Fibroblast of skin of back (primary cell): ENCODE measurements around the gene KLHDC3.
"Not testable (repeated sequence)": the region's sequence is repeated elsewhere in the genome, so short reads cannot be mapped to it uniquely, and the experiment has no call there.

Experiments used
- DNase-seq: peaks from one replicate; pipeline ENCODE4 v3.0.0-alpha.2; 2013

The KLHDC3 gene

GRCh38 chr6:42989923-42990322 lies 24.1 kb upstream of the KLHDC3 start:
- no peak for DNase-seq

GRCh38 chr6:42993445-42993844 lies 20.6 kb upstream of the KLHDC3 start:
- DNase-seq, result peak; percentile 17

- no peak for DNase-seq
Measured at GRCh38 chr6:42996513-42996912, 17.5 kb upstream of the KLHDC3 start.

- DNase-seq, result not testable (repeated sequence)
Measured at GRCh38 chr6:42998205-42998604, 15.8 kb upstream of the KLHDC3 start.

GRCh38 chr6:43001843-43002242 lies 12.2 kb upstream of the KLHDC3 start:
- no peak for DNase-seq

GRCh38 chr6:43005844-43006243 lies 8.2 kb upstream of the KLHDC3 start:
- DNase-seq, result no peak

- DNase-seq, result no peak
Measured at GRCh38 chr6:43006251-43006650, 7.8 kb upstream of the KLHDC3 start.

GRCh38 chr6:43007126-43007525 lies 6.9 kb upstream of the KLHDC3 start:
- DNase-seq, result no peak

GRCh38 chr6:43009124-43009523 lies 4.9 kb upstream of the KLHDC3 start:
- peak; percentile 36 for DNase-seq

GRCh38 chr6:43011207-43011606 lies 2.8 kb upstream of the KLHDC3 start:
- no peak for DNase-seq

- no peak for DNase-seq
Measured at GRCh38 chr6:43012364-43012763, 1.7 kb upstream of the KLHDC3 start.

- DNase-seq, result peak; percentile 17
Measured at GRCh38 chr6:43013097-43013842, 779 bp upstream of the KLHDC3 start.

- peak; percentile 53 for DNase-seq
Measured at GRCh38 chr6:43014434-43014909, 423 bp downstream of the KLHDC3 start.

- DNase-seq, result no peak
Measured at GRCh38 chr6:43016176-43016942, 2.3 kb downstream of the KLHDC3 start.

- no peak for DNase-seq
Measured at GRCh38 chr6:43016943-43017334, 2.9 kb downstream of the KLHDC3 start.

- no peak for DNase-seq
Measured at GRCh38 chr6:43019152-43019551, 5.1 kb downstream of the KLHDC3 start.

- DNase-seq, result no peak
Measured at GRCh38 chr6:43020052-43020705, 6.1 kb downstream of the KLHDC3 start.

GRCh38 chr6:43020847-43021246 lies 6.8 kb downstream of the KLHDC3 start:
- no peak for DNase-seq

- DNase-seq, result peak; percentile 77
Measured at GRCh38 chr6:43021270-43022047, 7.4 kb downstream of the KLHDC3 start, which contains the start of gene RRP36. TSS of gene RRP36 (plus strand) at chr6:43021623. CDS start at chr6:43021655, 32 bp downstream.

GRCh38 chr6:43024436-43024835 lies 10.4 kb downstream of the KLHDC3 start:
- DNase-seq, result no peak

- no peak for DNase-seq
Measured at GRCh38 chr6:43026365-43026764, 12.3 kb downstream of the KLHDC3 start.

- DNase-seq, result no peak
Measured at GRCh38 chr6:43029120-43029519, 15.1 kb downstream of the KLHDC3 start.
